GM03348 (cell line): ENCODE measurements around the gene ALDH1B1.

ENCODE experiments used
- DNase-seq: peaks from one replicate; pipeline ENCODE4 v3.0.0; 2012; ENCODE audit warnings: low spot score

The ALDH1B1 gene

GRCh38 chr9:38416461-38416860 lies 24.0 kb downstream of the ALDH1B1 start:
- DNase-seq = no peak

- DNase-seq = no peak
Observed at GRCh38 chr9:38417003-38417945, 24.8 kb downstream of the ALDH1B1 start.

GRCh38 chr9:38418366-38418765 lies 25.9 kb downstream of the ALDH1B1 start:
- no peak for DNase-seq

GRCh38 chr9:38419181-38419580 lies 26.7 kb downstream of the ALDH1B1 start:
- DNase-seq = no peak

GRCh38 chr9:38421498-38422211 lies 29.2 kb downstream of the ALDH1B1 start:
- DNase-seq = no peak

GRCh38 chr9:38422555-38423260 lies 30.2 kb downstream of the ALDH1B1 start:
- no peak for DNase-seq

GRCh38 chr9:38423273-38423972 lies 30.9 kb downstream of the ALDH1B1 start:
- no peak for DNase-seq

- peak; percentile 76 for DNase-seq
Observed at GRCh38 chr9:38423973-38424843, 31.7 kb downstream of the ALDH1B1 start, which contains the start of gene IGFBPL1. Gene IGFBPL1 (minus strand): TSS chr9:38424454. CDS start chr9:38424424, 30 bp downstream.

GRCh38 chr9:38424918-38425317 lies 32.4 kb downstream of the ALDH1B1 start:
- DNase-seq = no peak

GRCh38 chr9:38428062-38428461 lies 35.6 kb downstream of the ALDH1B1 start:
- DNase-seq = no peak

- no peak for DNase-seq
Observed at GRCh38 chr9:38431116-38431515, 38.6 kb downstream of the ALDH1B1 start.

- peak; percentile 60 for DNase-seq
Observed at GRCh38 chr9:38432922-38433510, 40.5 kb downstream of the ALDH1B1 start.

- DNase-seq = no peak
Observed at GRCh38 chr9:38434365-38434764, 41.9 kb downstream of the ALDH1B1 start.

GRCh38 chr9:38434853-38435252 lies 42.4 kb downstream of the ALDH1B1 start:
- DNase-seq = no peak

- peak; percentile 59 for DNase-seq
Observed at GRCh38 chr9:38435521-38435920, 43.0 kb downstream of the ALDH1B1 start.

GRCh38 chr9:38436708-38437107 lies 44.2 kb downstream of the ALDH1B1 start:
- no peak for DNase-seq

- peak; percentile 39 for DNase-seq
Observed at GRCh38 chr9:38437193-38437823, 44.8 kb downstream of the ALDH1B1 start.

GRCh38 chr9:38439291-38439915 lies 46.9 kb downstream of the ALDH1B1 start:
- no peak for DNase-seq

- no peak for DNase-seq
Observed at GRCh38 chr9:38439916-38440301, 47.4 kb downstream of the ALDH1B1 start.
